ENCODE measurements around the gene ATP8B3. TPM values are rescaled to one million over a fixed set of nuclear protein-coding genes. Genes with fewer than 3 reads are reported as not detected.

Gene ATP8B3
- total RNA-seq, 1 experiment from 2014 or later = 9.6 TPM

DNA sequence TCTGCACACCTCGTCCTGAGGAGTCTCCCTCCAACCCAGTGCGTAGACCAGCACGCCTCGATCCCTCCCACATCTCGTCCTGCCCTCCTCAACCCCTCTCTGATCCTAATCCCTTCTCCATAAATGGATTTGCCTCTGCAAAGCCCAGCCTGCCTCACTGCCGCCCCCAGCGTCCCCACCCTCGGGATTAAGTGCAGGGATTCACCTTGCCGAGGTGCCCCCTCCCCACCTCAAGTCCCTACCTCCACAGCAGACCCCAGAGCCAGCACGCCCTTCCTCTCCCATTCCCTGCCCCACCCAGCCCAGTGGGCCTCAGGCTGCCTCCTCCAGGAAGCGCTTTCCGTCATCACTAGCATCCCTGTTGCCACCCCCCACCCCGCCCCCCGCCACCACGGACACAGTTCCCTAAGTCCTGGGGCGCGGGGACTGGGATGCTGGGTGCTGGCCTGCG is 47.3 kb upstream of the ATP8B3 start:
- H3K23me2 ChIP-seq (ENCODE audit: insufficient read length, low read depth, low read length, poor library complexity, severe bottlenecking) = peaks cover 20% of the 10 kb centered on the region
- no peak overlapping the region for H2BK5ac ChIP-seq (ENCODE audit: insufficient read length, low read length)
- no peak for DNase-seq
- peaks cover 7% of the 10 kb centered on the region; the same call in 1 of the 2 replicates for H3K4me1 ChIP-seq (ENCODE audit: insufficient read depth, low read length)
- H3K4ac ChIP-seq (ENCODE audit: low read depth, low read length) = no peak overlapping the region
- no peak overlapping the region for H2AFZ ChIP-seq (ENCODE audit: low read length)
- peaks cover 36% of the 10 kb centered on the region; the same call in 1 of the 2 replicates for H3K79me2 ChIP-seq (ENCODE audit: insufficient read depth, low read length)
- H4K5ac ChIP-seq (ENCODE audit: insufficient read length, low read depth, low read length) = no peak overlapping the region
- H3K27me3 ChIP-seq (ENCODE audit: insufficient read depth, low read length) = no peaks in the 10 kb centered on the region; the same call in 1 of the 2 replicates
- no peak overlapping the region for H2BK20ac ChIP-seq (ENCODE audit: low read depth, low read length, poor library complexity, severe bottlenecking)
- H3K9me3 ChIP-seq (ENCODE audit: control insufficient read depth, low read depth, low read length) = no peaks in the 10 kb centered on the region
- H3K18ac ChIP-seq (ENCODE audit: insufficient read length, low read depth, low read length) = peak overlapping the region; percentile 32
- no peak overlapping the region for H3K23ac ChIP-seq (ENCODE audit: insufficient read length, low read depth, low read length)
- H2BK12ac ChIP-seq (ENCODE audit: insufficient read length, low read depth, low read length) = no peak overlapping the region
- Mint-ChIP-seq H3K9me3 (no peaks in the 10 kb centered on the region; a peak in 1 of 5 replicates), H3K36me3 (ENCODE audit: insufficient read depth in 1 of 3, low read depth in 3 of 3) (no peaks in the 10 kb centered on the region), H3K27ac (peak overlapping the region in 2 of 3 experiments; percentile 83 to 92; a peak in 4 of 7 replicates), H3K4me3 (peak overlapping the region; percentile 57 to 78), H3K4me1 (peaks cover 39 to 64% of the 10 kb centered on the region in 2 experiments), H3K27me3 (ENCODE audit: low read depth) (peaks cover 6% of the 10 kb centered on the region)
- H4K20me1 ChIP-seq (ENCODE audit: control insufficient read depth, insufficient read depth, insufficient read length) = no peaks in the 10 kb centered on the region
- H3K56ac ChIP-seq (ENCODE audit: insufficient read length, low read depth, low read length) = no peak overlapping the region
- H3K4me2 ChIP-seq (ENCODE audit: insufficient read depth, insufficient read length, low read length) = peak overlapping the region; percentile 84
- WGBS (ENCODE audit: extremely low coverage, insufficient read length, low lambda C conversion rate) = no CpG with 5 or more reads among the region's 18 CpGs
- no peak overlapping the region for H2BK15ac ChIP-seq (ENCODE audit: low read depth, low read length)
- TF ChIP-seq, protein P1, sequence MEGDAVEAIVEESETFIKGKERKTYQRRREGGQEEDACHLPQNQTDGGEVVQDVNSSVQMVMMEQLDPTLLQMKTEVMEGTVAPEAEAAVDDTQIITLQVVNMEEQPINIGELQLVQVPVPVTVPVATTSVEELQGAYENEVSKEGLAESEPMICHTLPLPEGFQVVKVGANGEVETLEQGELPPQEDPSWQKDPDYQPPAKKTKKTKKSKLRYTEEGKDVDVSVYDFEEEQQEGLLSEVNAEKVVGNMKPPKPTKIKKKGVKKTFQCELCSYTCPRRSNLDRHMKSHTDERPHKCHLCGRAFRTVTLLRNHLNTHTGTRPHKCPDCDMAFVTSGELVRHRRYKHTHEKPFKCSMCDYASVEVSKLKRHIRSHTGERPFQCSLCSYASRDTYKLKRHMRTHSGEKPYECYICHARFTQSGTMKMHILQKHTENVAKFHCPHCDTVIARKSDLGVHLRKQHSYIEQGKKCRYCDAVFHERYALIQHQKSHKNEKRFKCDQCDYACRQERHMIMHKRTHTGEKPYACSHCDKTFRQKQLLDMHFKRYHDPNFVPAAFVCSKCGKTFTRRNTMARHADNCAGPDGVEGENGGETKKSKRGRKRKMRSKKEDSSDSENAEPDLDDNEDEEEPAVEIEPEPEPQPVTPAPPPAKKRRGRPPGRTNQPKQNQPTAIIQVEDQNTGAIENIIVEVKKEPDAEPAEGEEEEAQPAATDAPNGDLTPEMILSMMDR (conservative IDR thresholded peaks at IDR 0.05) = peak; percentile 27; the same call in 2 of the 3 replicates
- no peak overlapping the region for H2AK5ac ChIP-seq (ENCODE audit: insufficient read length, low read length)
- peaks cover 11% of the 10 kb centered on the region for H3K79me1 ChIP-seq (ENCODE audit: insufficient read depth, low read depth, low read length, poor library complexity, severe bottlenecking)
- no peak overlapping the region for H3K9ac ChIP-seq (ENCODE audit: extremely low read depth, insufficient read length, low read length)
- no peak overlapping the region for H2BK120ac ChIP-seq (ENCODE audit: low read depth, low read length, poor library complexity, severe bottlenecking)
- no peak overlapping the region for H4K8ac ChIP-seq (replicated peaks; ENCODE audit: insufficient read length, low read depth, low read length)
- no peak overlapping the region for H3K27ac ChIP-seq (ENCODE audit: insufficient read length, low read depth, low read length)
- H3K14ac ChIP-seq (ENCODE audit: insufficient read depth, low read length) = no peak overlapping the region
- no peak overlapping the region for H4K91ac ChIP-seq (ENCODE audit: insufficient read length, low read depth, low read length)
- H3T11ph ChIP-seq (ENCODE audit: low read length) = no peak overlapping the region

Data from H9 (cell line).